IMR-90 (cell line): Measurements from ENCODE around the gene CMKLR1.

Experiments
- CTCF ChIP-seq: conservative IDR thresholded peaks from 2 replicates; pipeline ENCODE4 v1.5.1; 2012; ENCODE audit warnings: mild to moderate bottlenecking, low read depth, low read length, improper control_type of control experiment
- ELK1 ChIP-seq: fragments of 150-350 bp; IDR thresholded peaks from 2 replicates; pipeline ENCODE4 v1.6.1; 2016; ENCODE audit warnings: low read depth, mild to moderate bottlenecking, low read length, moderate library complexity, borderline replicate concordance
- MXI1 ChIP-seq: IDR thresholded peaks from 2 replicates; pipeline ENCODE4 v1.6.1; 2012; ENCODE audit warnings: low read depth, mild to moderate bottlenecking, low read length, moderate library complexity, borderline replicate concordance
- POLR2A ChIP-seq: IDR thresholded peaks from 2 replicates; pipeline ENCODE4 v1.6.1; 2012; ENCODE audit warnings: mild to moderate bottlenecking, low read depth, low read length
- RAD21 ChIP-seq: IDR thresholded peaks from 2 replicates; pipeline ENCODE4 v1.6.1; 2012; ENCODE audit warnings: low read length, improper control_type of control experiment
- RCOR1 ChIP-seq: IDR thresholded peaks from 2 replicates; pipeline ENCODE4 v1.6.1; 2012; ENCODE audit warnings: mild to moderate bottlenecking, low read length, improper control_type of control experiment; ENCODE audit not compliant: insufficient replicate concordance
- RFX5 ChIP-seq: IDR thresholded peaks from 2 replicates; pipeline ENCODE4 v1.8.0; 2012; ENCODE audit warnings: low read depth, mild to moderate bottlenecking, low read length, moderate library complexity
- USF2 ChIP-seq: fragments of 150-350 bp; IDR thresholded peaks from 2 replicates; pipeline ENCODE4 v1.6.1; 2017; ENCODE audit warnings: mild to moderate bottlenecking, antibody characterized with exemption, low read length, low read depth

- TF ChIP-seq ELK1, result no peak
- TF ChIP-seq CTCF, result no peak
- TF ChIP-seq USF2, result no peak
- no peak for TF ChIP-seq RFX5
- no peak for TF ChIP-seq RCOR1
- no peak for TF ChIP-seq RAD21
- no peak for TF ChIP-seq MXI1
- no peak for TF ChIP-seq POLR2A
Measured at GRCh38 chr12:108252523-108252922, 86.6 kb downstream of the CMKLR1 start.
